Transverse colon (tissue), 4 donors: Measurements from ENCODE around the gene TANK. TPM values are rescaled to one million over a fixed set of nuclear protein-coding genes. Genes with fewer than 3 reads are reported as not detected.
A peak's percentile ranks its signal among the peaks of the same experiment; 100 is the strongest.

ENCODE experiments used
- DNase-seq: peaks from one replicate; pipeline ENCODE4 v3.0.0-alpha.2; 2019
- H3K27ac ChIP-seq, 4 donors: fragments of 200-600 bp; sonication (generic); 2 replicates each; pipeline ENCODE4 v1.5.1; 2016 to 2018; ENCODE audit warnings: inconsistent platforms in 4 of 4
- H3K27me3 ChIP-seq: fragments of 200-600 bp; sonication (generic); 2 replicates; pipeline ENCODE4 v1.5.1; 2017; ENCODE audit warnings: inconsistent platforms
- H3K36me3 ChIP-seq, 4 donors: fragments of 200-600 bp; sonication (generic); 2 replicates each; pipeline ENCODE4 v1.5.1; 2017 to 2019; ENCODE audit warnings: inconsistent platforms in 4 of 4
- H3K4me1 ChIP-seq, 4 donors: fragments of 200-600 bp; sonication (generic); 2 replicates each; pipeline ENCODE4 v1.5.1; 2017 to 2020; ENCODE audit warnings: inconsistent platforms in 4 of 4
- H3K4me3 ChIP-seq, 4 donors: fragments of 200-600 bp; sonication (generic); 1 replicate in 1 of 4; 2 replicates in 3 of 4; pipeline versions ENCODE4 v1.5.1 to v1.6.1; 2017 to 2019; ENCODE audit warnings: inconsistent platforms in 4 of 4
- H3K9me3 ChIP-seq, 2 donors: fragments of 200-600 bp; sonication (generic); 2 replicates each; pipeline ENCODE4 v1.5.1; 2017 to 2019; ENCODE audit warnings: inconsistent platforms in 2 of 2
- EP300 ChIP-seq: sonication (generic); formaldehyde crosslinking; IDR thresholded peaks from one replicate; pipeline ENCODE4 v1.6.1; 2017; ENCODE audit warnings: antibody characterized with exemption, low read depth
- POLR2A ChIP-seq: fragments of 450-650 bp; IDR thresholded peaks from one replicate; pipeline ENCODE4 v1.6.1; 2016; ENCODE audit warnings: antibody characterized with exemption, mild to moderate bottlenecking, moderate library complexity
- POLR2AphosphoS5 ChIP-seq, 3 donors: sonication (generic); formaldehyde crosslinking; IDR thresholded peaks; one replicate each; pipeline ENCODE4 v1.6.1; 2016; ENCODE audit warnings: antibody characterized with exemption in 3 of 3
- WGBS, 2 donors: methylation state at CpG; one replicate each; pipeline ENCODE4 v1.1.5; 2018; ENCODE audit warnings: low coverage in 1 of 2; 5-methylcytosine and 5-hydroxymethylcytosine counted together
- in situ Hi-C, 4 donors: fragments of 200-750 bp; cut with MboI; loops; one replicate each; pipeline versions ENCODE4 v1.15.0 to v1.15.1; 2017; ENCODE audit warnings: low sequenced_read_pairs in 3 of 4, low pct_ligation_motif_present in 1 of 4, low pct_unique_long_range_greater_than_20kb in 1 of 4
- intact Hi-C: fragments of 100-400 bp; cut with DNase I; formaldehyde crosslinking; loops from one replicate; pipeline ENCODE4 v1.15.1; 2023; ENCODE audit warnings: low total_unique reads
- total RNA-seq, 4 donors: library from RNA; depleted of rRNA; stranded (reverse); fragments of >200 nt; gene quantifications; one replicate each; pipeline ENCODE4 v1.1.0, GENCODE V29; 2016
- TF ChIP-seq, protein P1 (sequence below), 5 experiments: fragments of 200-600 bp in 3 of 5; fragments of 450-650 bp in 2 of 5; sonication (generic) in 3 of 5; IDR thresholded peaks; 1 replicate in 2 of 5; 2 replicates in 3 of 5; pipeline ENCODE4 v1.5.1; 2016 to 2017; ENCODE audit warnings: antibody characterized with exemption in 5 of 5, inconsistent platforms in 3 of 5, mild to moderate bottlenecking in 2 of 5, moderate library complexity in 1 of 5

TANK gene
- total RNA-seq, 4 donors from 2014 or later: 35.0 to 107 (median 58.0) TPM

DNA sequence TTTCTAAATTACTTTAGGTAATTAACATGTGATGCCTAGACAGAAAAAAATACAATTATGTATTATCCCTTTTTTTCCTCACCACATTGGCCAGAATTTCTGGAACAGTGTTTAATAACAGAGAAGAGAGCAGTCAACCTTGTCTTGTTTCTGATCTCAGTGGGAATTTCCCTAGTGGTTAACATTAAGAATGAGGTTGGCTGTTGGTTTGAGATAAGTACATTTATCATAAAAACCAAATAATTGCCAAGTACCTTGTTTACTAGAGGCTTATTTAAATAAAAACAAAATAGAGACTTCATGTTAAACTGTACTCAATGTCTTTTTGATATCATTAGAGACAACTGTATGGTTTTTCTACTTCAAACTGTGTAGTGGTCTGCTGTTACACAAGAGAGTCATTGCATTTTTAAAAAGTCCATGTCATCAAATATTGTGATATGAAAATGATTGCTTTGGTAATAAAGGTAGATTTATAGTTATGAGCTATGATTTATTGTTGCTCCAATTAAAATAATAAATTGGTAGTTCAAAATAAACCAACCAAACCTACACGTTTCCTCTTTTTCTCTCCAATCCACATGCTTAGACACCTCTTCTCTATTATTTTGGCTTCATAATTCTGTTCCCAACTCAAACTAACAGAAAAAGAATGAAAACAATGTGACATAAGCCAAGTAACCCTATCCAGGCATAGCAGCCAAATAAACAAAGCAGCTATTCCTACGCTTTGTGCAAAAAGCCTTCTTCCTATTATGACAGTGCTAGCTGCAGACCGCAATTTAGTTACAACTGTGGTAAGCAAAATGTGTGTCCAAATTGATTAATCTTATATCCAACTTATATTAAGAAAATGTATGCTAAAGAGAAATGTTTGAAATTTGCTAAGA lies 20.9 kb upstream of the TANK start:
- peaks cover 8 to 42% (median 27%) of the 10 kb centered on the region in 4 donors for H3K4me1 ChIP-seq
- TF ChIP-seq POLR2AphosphoS5 (IDR thresholded peaks at IDR 0.05): peak in 2 of 3 donors; percentile 32 to 33
- TF ChIP-seq, protein P1, sequence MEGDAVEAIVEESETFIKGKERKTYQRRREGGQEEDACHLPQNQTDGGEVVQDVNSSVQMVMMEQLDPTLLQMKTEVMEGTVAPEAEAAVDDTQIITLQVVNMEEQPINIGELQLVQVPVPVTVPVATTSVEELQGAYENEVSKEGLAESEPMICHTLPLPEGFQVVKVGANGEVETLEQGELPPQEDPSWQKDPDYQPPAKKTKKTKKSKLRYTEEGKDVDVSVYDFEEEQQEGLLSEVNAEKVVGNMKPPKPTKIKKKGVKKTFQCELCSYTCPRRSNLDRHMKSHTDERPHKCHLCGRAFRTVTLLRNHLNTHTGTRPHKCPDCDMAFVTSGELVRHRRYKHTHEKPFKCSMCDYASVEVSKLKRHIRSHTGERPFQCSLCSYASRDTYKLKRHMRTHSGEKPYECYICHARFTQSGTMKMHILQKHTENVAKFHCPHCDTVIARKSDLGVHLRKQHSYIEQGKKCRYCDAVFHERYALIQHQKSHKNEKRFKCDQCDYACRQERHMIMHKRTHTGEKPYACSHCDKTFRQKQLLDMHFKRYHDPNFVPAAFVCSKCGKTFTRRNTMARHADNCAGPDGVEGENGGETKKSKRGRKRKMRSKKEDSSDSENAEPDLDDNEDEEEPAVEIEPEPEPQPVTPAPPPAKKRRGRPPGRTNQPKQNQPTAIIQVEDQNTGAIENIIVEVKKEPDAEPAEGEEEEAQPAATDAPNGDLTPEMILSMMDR (IDR thresholded peaks at IDR 0.05): no peak
- H3K27ac ChIP-seq: peak overlapping the region; percentile 43 to 77 (median 60)
- peak overlapping the region in 2 of 4 donors; percentile 1 to 36 for H3K4me3 ChIP-seq
- no peaks in the 10 kb centered on the region for H3K27me3 ChIP-seq
- no peaks in the 10 kb centered on the region for H3K36me3 ChIP-seq
- 32 to 38% methylated on average over 3 of the region's 3 CpGs for WGBS, 2 donors
- H3K9me3 ChIP-seq: no peaks in the 10 kb centered on the region
- in situ Hi-C loops: no loop called here
- intact Hi-C loops: no loop called here
- DNase-seq: no peak

DNA sequence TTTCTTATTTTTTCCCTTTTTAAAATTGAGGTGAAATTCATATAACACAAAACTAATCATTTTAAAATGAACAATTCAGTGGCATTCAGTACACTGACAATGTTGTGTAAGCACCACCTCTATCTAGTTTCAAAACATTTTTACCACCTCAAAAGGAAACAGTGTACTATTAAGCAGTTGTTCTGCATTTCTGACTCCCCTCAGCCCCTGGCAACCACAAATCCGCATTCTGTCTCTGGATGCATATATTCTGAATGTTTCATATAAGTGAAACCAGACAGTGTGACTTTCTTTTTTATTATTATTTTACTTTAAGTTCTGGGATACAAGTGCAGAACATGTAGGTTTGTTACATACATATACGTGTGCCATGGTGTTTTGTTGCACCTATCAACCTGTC lies 19.2 kb upstream of the TANK start:
- 77 to 82% methylated on average over 1 to 2 of the region's 2 CpGs for WGBS, 2 donors
- in situ Hi-C loops: no loop called here

GRCh38 chr2:161146209-161146775 lies 13.9 kb upstream of the TANK start:
- Histone ChIP-seq H3K27ac (no peak overlapping the region), H3K4me1 (no peaks in the 10 kb centered on the region), H3K36me3 (no peaks in the 10 kb centered on the region), H3K4me3 (no peak overlapping the region), H3K27me3 (no peaks in the 10 kb centered on the region), H3K9me3 (peaks cover 24% of the 10 kb centered on the region in 2 donors)
- DNase-seq: no peak
- in situ Hi-C loops (no loop called here), intact Hi-C loops (no loop called here)
- TF ChIP-seq, protein P1 (IDR thresholded peaks at IDR 0.05): no peak
- no peak for TF ChIP-seq POLR2AphosphoS5 (IDR thresholded peaks at IDR 0.05)
- no peak for TF ChIP-seq POLR2A
- no peak for TF ChIP-seq EP300

More for the DNA sequence above, 19.2 kb upstream of the TANK start:
- Histone ChIP-seq H3K27me3 (no peaks in the 10 kb centered on the region), H3K4me1 (peaks cover 0 to 25% (median 12%) of the 10 kb centered on the region in 4 donors), H3K9me3 (no peaks in the 10 kb centered on the region), H3K36me3 (no peaks in the 10 kb centered on the region), H3K4me3 (no peak overlapping the region), H3K27ac (no peak overlapping the region)
- TF ChIP-seq EP300: no peak
- TF ChIP-seq POLR2AphosphoS5 (IDR thresholded peaks at IDR 0.05): no peak
- TF ChIP-seq, protein P1 (IDR thresholded peaks at IDR 0.05): no peak
- TF ChIP-seq POLR2A: no peak
- intact Hi-C loops: no loop called here
- DNase-seq: no peak

- no peak for TF ChIP-seq EP300
- TF ChIP-seq, protein P1 (IDR thresholded peaks at IDR 0.05): no peak
- no peak for TF ChIP-seq POLR2AphosphoS5 (IDR thresholded peaks at IDR 0.05)
- no peak for TF ChIP-seq POLR2A
- H3K4me1 ChIP-seq: no peaks in the 10 kb centered on the region
- H3K27me3 ChIP-seq: no peaks in the 10 kb centered on the region
- no peaks in the 10 kb centered on the region for H3K36me3 ChIP-seq
- DNase-seq: no peak
- WGBS, 2 donors: 100% methylated on average over 3 of the region's 3 CpGs; no CpG with 5 or more reads in 1 of the 2 donors
- H3K27ac ChIP-seq: no peak overlapping the region
- intact Hi-C loops (no loop called here), in situ Hi-C loops (no loop called here)
- H3K4me3 ChIP-seq: no peak overlapping the region
- H3K9me3 ChIP-seq: peaks cover 25 to 30% of the 10 kb centered on the region in 2 donors
These were observed 13.2 kb upstream of the TANK start for GRCh38 chr2:161146996-161147395.
